GM18502 (cell line): Measurements from ENCODE around the gene ABCA13.
"Not testable (repeated sequence)": the region's sequence is repeated elsewhere in the genome, so short reads cannot be mapped to it uniquely, and the experiment has no call there.

Experiments
- ATAC-seq: cut with Tn5 transposase; IDR thresholded peaks from one replicate; pipeline ENCODE4 v1.9.1; 2021; ENCODE audit warnings: mild to moderate bottlenecking; ENCODE audit not compliant: unreplicated experiment, poor library complexity

The ABCA13 gene

GRCh38 chr7:48173313-48173712 is 2.1 kb downstream of the ABCA13 start:
- no peak for ATAC-seq

DNA sequence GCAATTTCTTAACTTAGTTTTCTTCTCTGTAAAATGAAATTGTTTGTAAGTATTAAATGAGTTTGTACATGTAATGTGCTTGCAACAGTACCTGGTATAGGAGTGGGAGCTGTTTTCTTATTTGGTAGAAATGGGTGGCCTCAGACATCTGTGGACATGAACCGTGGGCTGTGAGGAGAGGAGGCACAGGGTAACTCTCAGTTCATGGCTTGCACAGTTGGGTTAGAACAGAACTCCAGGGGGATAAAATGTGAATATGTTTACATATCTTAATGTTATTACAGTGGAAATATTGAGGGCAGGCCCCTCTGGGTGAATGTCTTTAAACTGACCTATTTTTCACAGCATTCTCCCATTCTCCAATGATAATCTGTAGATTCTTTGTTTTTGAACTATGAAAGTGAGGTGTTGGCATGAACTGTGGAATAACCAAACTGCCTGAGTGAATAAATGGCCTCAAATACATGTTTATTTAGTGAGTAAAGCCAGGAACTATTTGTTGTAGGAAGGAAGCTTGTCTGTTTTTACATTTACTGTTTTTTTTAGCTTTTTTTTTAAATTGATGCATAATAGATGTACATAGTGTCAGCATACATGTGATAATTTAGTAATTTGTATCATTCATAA is 2.6 kb downstream of the ABCA13 start:
- ATAC-seq: no peak

DNA sequence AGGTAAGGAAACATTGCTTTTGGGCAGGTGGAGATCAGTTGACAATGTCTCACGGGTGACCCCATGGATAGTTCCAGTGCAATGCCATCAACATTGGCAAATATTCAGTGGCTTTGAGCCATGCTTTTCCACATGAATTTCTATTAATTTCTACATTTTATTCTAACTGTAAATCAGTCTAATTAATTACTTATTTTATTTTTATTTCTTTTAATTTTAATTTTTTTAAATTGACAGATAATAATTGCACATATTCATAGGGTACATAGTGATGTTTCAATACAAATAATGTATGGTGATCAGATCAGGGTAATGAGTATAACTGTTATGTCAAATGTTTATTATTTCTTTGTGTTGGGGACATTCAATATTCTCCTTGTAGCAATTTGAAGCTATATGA is 3.8 kb downstream of the ABCA13 start:
- ATAC-seq: no peak

GRCh38 chr7:48176356-48176893 is 5.2 kb downstream of the ABCA13 start:
- ATAC-seq: no peak

DNA sequence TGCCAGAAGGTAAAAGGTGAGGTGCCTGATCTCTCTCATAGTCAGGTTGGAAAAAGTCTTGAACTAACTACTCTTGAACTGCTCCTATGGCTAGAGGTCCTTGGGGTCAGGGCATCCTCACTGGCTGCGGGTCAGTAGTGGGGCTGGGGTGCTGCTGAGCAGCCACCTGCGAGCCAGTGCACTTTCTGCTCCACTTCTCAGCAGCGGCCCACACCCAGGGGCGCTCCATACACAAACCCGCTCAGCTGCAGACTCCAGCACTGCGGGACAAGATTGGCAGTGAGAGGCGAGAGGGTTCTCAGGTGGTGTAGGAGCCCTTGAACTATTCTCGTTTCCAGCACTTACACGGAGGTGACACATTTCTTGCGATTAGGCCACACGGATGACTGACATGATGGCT is 6.0 kb downstream of the ABCA13 start:
- ATAC-seq: no peak

GRCh38 chr7:48179496-48180030 is 8.3 kb downstream of the ABCA13 start:
- ATAC-seq: no peak

- ATAC-seq: no peak
Measured at GRCh38 chr7:48180981-48181380, 9.7 kb downstream of the ABCA13 start.

- no peak for ATAC-seq
Measured at GRCh38 chr7:48182718-48183369, 11.6 kb downstream of the ABCA13 start.

- no peak for ATAC-seq
Measured at GRCh38 chr7:48183370-48183743, 12.1 kb downstream of the ABCA13 start.

DNA sequence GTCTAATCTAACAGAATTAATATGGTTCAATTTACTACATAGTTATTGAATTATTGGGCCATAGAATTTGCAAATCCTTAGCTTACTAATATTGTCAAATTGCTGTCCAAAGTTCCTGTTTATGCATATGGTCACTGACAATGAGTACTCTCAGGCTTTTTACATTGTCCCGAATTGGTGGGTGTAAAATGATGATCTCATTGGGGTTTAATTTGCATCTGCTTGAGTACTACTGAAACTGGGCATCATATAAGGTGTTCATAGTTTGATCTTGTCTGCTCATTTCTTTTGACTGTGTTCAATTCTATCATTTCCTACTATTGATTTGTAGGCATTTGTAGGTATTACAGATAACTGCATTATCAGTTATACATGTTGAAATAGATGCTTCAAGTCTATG is 12.7 kb downstream of the ABCA13 start:
- ATAC-seq: no peak

DNA sequence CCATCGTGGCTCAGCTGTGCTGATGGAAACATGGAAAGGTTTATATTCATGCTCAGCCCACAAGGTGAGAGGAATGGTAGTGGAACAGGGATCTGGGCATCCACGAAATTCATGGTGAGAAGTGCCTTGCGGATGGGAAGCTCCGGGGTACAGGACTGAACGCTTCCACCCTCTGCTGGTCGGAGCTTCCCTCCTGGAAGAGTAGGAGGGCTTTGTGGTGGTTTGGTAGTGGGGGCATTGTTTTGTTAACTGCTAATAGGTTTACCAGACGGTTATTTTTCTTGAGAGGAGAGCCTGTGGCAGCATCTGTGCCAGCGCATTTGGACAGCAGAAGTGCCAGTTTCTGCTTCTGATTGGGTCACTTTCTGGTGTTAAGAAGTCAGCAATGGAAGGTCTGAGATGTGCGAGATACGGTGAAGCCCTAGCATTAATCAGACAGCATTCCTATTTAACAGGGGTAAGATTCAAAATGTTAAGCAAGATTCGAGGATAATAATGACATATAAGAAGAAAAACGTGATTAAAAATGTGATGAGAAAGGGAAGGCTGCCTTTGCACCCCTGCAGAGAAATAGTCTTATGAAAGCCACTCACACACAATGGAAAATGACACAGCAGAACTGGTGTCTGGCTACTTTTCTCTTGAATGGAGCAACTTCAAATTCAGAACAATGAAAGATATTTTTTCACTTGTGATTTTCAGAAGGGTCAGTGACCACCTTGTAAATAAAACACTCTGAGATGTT is 17.7 kb downstream of the ABCA13 start:
- no peak for ATAC-seq

DNA sequence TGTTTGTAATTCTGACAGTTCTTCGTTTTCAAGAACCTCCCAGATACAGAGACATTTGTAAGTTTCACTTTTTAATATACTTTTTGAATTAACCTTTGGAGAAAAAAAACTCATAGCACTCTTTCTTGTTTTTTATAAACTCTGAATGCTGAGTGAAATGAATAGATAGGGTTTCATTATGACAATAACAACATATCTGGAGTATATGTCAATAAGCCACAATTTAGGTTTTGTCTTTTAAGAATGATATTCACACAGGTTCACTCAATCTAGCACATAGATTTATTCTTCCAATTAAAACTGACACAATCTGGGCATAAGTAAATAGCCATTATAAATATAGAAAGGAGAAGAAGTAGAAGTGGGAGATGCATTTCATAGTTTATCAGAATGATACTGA is 21.7 kb downstream of the ABCA13 start:
- no peak for ATAC-seq

DNA sequence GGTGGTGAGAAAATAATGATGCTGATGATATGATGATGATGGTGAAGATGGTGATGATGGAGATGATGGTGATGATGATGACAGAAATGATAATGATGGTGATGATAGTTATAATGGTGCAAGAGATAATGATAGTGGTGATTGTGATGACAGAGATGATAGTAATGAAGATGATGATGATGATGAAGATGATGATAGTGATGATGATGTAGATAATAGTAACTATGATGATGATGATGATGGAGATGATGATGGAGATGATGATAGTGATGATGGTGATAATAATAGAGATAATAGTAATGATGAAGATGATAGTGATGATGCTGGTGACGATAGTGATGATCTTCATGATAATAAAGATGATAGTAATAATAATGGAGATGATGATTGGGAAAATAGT is 22.2 kb downstream of the ABCA13 start:
- ATAC-seq: no peak

- ATAC-seq: not testable (repeated sequence)
Measured at GRCh38 chr7:48200946-48201589, 29.8 kb downstream of the ABCA13 start.

DNA sequence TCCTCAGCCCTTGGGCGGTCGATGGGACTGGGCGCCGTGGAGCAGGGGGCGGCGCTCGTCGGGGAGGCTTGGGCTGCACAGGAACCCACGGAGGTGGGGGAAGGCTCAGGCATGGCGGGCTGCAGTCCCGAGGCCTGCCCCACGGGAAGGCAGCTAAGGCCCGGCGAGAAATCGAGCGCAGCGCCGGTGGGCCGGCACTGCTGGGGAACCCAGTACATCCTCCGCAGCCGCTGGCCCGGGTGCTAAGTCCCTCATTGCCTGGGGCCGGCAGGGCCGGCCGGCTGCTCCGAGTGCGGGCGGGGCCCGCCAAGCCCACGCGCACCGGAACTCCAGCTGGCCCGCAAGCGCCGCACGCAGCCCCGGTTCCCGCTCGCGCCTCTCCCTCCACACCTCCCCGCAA is 31.7 kb downstream of the ABCA13 start:
- ATAC-seq: not testable (repeated sequence)

- no peak for ATAC-seq
Measured at GRCh38 chr7:48207155-48207675, 36.0 kb downstream of the ABCA13 start.

- ATAC-seq: no peak
Measured at GRCh38 chr7:48209004-48209600, 37.8 kb downstream of the ABCA13 start.

GRCh38 chr7:48213226-48213625 is 42.0 kb downstream of the ABCA13 start:
- ATAC-seq: no peak

DNA sequence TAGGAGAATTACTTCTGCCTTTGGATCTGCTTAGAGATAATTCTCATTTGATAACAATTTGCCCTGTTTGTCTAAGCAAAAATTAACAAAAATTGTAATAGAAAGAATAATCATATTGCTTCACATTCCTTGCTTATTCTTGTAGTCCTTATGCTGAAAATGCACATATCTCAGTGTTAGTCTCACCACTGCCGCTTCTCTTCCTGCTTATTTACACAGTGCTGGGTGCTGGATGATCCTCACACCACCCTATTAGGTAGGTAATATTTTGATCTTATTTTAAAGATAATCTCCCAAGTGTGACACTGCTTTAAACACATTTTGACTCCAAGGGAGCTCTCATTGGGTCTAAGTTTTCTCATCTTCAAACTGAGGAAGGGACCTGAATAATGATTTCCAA is 46.0 kb downstream of the ABCA13 start:
- ATAC-seq: no peak

DNA sequence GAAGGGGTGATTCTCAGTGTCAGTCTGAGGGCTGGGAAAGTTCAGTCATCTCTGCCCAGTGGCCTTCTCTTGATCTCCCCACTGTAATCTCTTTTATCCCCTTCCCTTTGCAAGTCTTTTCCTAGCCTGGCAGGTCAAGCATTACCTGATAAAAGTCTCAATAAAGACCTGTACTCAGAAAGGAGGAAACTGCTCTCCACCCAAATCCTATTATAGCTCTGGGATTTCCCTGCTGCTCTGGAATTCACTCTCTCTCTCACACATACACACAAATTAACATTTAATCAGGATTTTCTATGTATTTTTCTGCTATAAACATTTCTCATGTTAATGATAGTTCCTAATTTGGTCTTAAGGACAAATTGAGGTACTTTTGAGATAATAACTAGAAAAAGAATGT is 46.5 kb downstream of the ABCA13 start:
- ATAC-seq: no peak
